Muscle of back (tissue), 11 donors: ENCODE data around the gene ARL4D. TPM values are rescaled to one million over a fixed set of nuclear protein-coding genes. Genes with fewer than 3 reads are reported as not detected.
A peak's percentile ranks its signal among the peaks of the same experiment; 100 is the strongest.
"Not testable (repeated sequence)": the region's sequence is repeated elsewhere in the genome, so short reads cannot be mapped to it uniquely, and the experiment has no call there.

Experiments used
- DNase-seq, 3 donors: peaks; one replicate each; pipeline versions ENCODE4 v3.0.0 to v3.0.0-alpha.2; 2013
- polyA plus RNA-seq, 10 donors: library from polyadenylated mRNA; unstranded; fragments of 120-200 nt; gene quantifications; one replicate each; pipeline ENCODE4 v1.2.1, GENCODE V29; 2013; ENCODE audit not compliant: insufficient read length in 10 of 10

The ARL4D gene
- polyA plus RNA-seq, 10 donors, result 5.5 to 14.5 (median 11.3) TPM

- no peak for DNase-seq
Observed at GRCh38 chr17:43392397-43392796, 6.4 kb upstream of the ARL4D start.

DNA sequence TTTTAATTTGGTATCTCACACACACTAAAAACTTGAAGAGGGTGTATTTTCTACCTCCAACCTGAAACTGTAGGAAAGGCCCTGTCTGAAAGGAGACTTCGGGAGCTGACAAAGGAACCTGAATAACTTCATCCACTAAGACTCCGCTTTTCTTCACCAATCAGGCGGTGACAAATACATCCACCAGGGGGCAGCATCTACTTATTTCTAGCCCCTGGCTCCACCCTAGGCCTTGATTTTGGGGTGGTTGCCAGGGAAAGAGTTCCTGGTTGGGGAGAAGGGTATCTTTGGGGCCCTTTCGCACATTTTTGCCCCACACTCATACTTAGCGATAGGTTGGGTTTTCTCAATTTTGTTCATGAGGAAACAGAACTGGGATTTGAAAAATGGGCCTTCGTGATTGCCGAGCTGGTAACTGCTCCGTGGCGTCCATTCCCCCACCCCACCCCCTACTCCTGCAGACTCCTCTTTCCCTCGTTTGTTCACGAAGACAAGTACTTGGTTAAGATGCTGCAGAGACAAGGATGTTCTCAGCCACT is 4.8 kb upstream of the ARL4D start:
- peak; percentile 93 to 94 (median 93) for DNase-seq

- DNase-seq, result not testable (repeated sequence)
Observed at GRCh38 chr17:43394696-43395095, 4.1 kb upstream of the ARL4D start.

DNA sequence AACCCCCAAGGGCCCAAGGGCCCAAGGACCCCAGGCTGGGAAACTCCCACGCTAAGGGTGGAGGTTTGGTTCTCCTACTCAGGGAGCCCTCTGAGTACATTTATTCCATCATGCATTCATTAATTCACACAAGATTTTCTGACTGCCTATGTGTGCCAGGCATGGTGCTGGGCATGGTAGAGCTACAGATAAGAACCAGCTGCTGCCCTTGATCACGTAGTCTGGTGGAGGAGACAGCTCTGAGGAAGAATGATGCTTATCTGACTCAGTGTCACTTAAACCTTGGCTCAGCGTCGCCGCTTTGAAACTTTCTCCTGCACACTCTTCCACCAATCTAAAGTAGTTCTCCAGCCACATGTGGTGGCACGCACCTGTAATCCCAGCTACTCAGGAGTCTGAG is 3.6 kb upstream of the ARL4D start:
- DNase-seq, result no peak

- DNase-seq, result no peak
Observed at GRCh38 chr17:43396491-43397060, 2.2 kb upstream of the ARL4D start.

- DNase-seq, result no peak
Observed at GRCh38 chr17:43399839-43400328, 1.1 kb downstream of the ARL4D start.

- no peak for DNase-seq
Observed at GRCh38 chr17:43400943-43401717, 2.3 kb downstream of the ARL4D start.

- no peak for DNase-seq
Observed at GRCh38 chr17:43402078-43402477, 3.3 kb downstream of the ARL4D start.

- DNase-seq, result no peak
Observed at GRCh38 chr17:43402567-43402966, 3.8 kb downstream of the ARL4D start.

DNA sequence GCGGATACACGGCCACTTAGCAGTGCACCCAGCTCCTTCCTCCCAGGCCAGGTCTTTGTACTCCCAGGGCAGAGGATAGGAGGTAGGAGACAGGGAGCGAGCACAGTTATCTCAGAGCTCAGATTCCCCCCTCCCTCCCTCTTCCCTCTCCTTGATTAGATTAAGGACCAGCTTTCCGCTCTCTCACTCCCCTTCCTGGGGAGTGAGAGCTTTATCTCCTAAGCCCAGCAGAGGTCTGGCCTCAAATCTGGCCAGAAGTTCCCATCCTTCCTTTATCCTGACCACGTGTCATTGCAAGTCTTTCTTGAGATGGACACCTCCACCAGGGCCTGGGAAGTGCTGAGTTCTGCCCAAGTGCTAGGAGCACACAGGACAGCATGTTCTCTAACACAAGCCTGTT is 5.1 kb downstream of the ARL4D start:
- no peak for DNase-seq

GRCh38 chr17:43405861-43406260 is 7.1 kb downstream of the ARL4D start:
- DNase-seq, result no peak

- no peak for DNase-seq
Observed at GRCh38 chr17:43406676-43407645, 8.2 kb downstream of the ARL4D start.

- DNase-seq, result no peak
Observed at GRCh38 chr17:43409131-43409530, 10.3 kb downstream of the ARL4D start.

- DNase-seq, result no peak
Observed at GRCh38 chr17:43410557-43411368, 12.0 kb downstream of the ARL4D start.

DNA sequence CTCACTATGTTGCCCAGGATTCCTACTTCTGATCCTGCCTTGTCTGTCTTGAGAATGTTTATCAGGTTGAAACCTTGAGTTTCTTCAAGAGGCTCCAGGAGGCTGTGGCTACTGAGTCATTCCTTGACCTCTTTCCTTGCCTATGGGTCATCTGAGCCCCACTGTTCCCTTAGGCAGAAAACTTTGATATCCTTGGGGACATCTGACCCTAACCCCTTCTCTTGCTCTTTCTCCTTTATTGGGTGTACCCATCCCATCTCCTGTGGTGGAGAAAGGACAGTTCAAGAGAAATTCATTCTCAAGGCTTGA is 12.5 kb downstream of the ARL4D start:
- no peak for DNase-seq

- no peak for DNase-seq
Observed at GRCh38 chr17:43411749-43412148, 13.0 kb downstream of the ARL4D start.

DNA sequence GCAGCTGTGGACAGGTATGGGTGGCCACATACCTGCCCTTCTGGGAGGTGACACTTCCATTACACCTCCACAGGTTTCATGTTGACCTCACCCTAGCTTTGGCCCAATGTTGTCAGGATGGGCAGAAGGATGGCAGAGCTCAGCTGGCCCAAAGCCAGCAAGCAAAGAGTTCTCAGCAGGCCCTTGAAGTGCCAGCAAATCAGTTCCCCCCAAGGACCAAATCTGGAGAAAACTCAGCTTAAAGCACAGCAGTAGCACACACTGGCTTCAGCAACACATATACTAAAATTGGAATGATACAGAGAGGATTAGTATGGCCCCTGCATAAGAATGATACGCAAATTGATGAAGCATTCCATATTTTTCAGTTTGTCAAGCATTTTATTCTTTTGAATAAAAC is 13.4 kb downstream of the ARL4D start:
- no peak for DNase-seq

- DNase-seq, result peak; percentile 52 to 84 (median 68)
Observed at GRCh38 chr17:43416998-43417890, 18.5 kb downstream of the ARL4D start.

GRCh38 chr17:43418441-43419374 is 19.9 kb downstream of the ARL4D start:
- peak in 2 of 3 donors; percentile 40 to 84 for DNase-seq
